KMS-11 (cell line): ENCODE measurements around the gene TINAGL1.
A peak's percentile ranks its signal among the peaks of the same experiment; 100 is the strongest.

Source experiments
- H2AFZ ChIP-seq: fragments of 200-600 bp; sonication (generic); 2 replicates; pipeline ENCODE4 v1.6.1; 2016; ENCODE audit warnings: antibody characterized with exemption, mixed run types, low read depth
- H3K27ac ChIP-seq: fragments of 200-600 bp; sonication (generic); 2 replicates; pipeline ENCODE4 v1.6.1; 2016; ENCODE audit warnings: mild to moderate bottlenecking, mixed run types
- H3K27me3 ChIP-seq: fragments of 200-600 bp; sonication (generic); 2 replicates; pipeline ENCODE4 v1.6.1; 2017; ENCODE audit warnings: mild to moderate bottlenecking, low read depth, mixed run types, moderate library complexity; ENCODE audit not compliant: insufficient read depth
- H3K36me3 ChIP-seq: fragments of 200-600 bp; sonication (generic); 2 replicates; pipeline ENCODE4 v1.6.1; 2017; ENCODE audit warnings: mild to moderate bottlenecking, mixed run types; ENCODE audit not compliant: insufficient read depth
- H3K4me1 ChIP-seq: fragments of 200-600 bp; sonication (generic); 2 replicates; pipeline ENCODE4 v1.6.1; 2016; ENCODE audit warnings: mild to moderate bottlenecking, low read depth, mixed run types; ENCODE audit not compliant: poor library complexity, severe bottlenecking
- H3K4me2 ChIP-seq: fragments of 200-600 bp; sonication (generic); 2 replicates; pipeline ENCODE4 v1.7.0; 2016; ENCODE audit warnings: mild to moderate bottlenecking, mixed run types
- H3K4me3 ChIP-seq: fragments of 200-600 bp; sonication (generic); IDR thresholded peaks from 2 replicates; pipeline ENCODE4 v1.6.1; 2017; ENCODE audit warnings: low read depth, low read length, mixed read lengths; ENCODE audit not compliant: insufficient read depth
- H3K79me2 ChIP-seq: fragments of 200-600 bp; sonication (generic); 2 replicates; pipeline ENCODE4 v1.6.1; 2016; ENCODE audit warnings: low read depth, mixed run types; ENCODE audit not compliant: insufficient read depth
- H3K9ac ChIP-seq: fragments of 200-600 bp; sonication (generic); 2 replicates; pipeline ENCODE4 v1.6.1; 2016; ENCODE audit warnings: mild to moderate bottlenecking, mixed run types
- H4K20me1 ChIP-seq: fragments of 200-600 bp; sonication (generic); 2 replicates; pipeline ENCODE4 v1.6.1; 2016; ENCODE audit warnings: mild to moderate bottlenecking, mixed run types; ENCODE audit not compliant: insufficient read depth
- CTCF ChIP-seq: fragments of 200-600 bp; sonication (generic); conservative IDR thresholded peaks from 2 replicates; pipeline ENCODE4 v1.6.1; 2017; ENCODE audit warnings: low read depth, mild to moderate bottlenecking, antibody characterized with exemption, low read length, moderate library complexity, mixed read lengths

TINAGL1 gene

DNA sequence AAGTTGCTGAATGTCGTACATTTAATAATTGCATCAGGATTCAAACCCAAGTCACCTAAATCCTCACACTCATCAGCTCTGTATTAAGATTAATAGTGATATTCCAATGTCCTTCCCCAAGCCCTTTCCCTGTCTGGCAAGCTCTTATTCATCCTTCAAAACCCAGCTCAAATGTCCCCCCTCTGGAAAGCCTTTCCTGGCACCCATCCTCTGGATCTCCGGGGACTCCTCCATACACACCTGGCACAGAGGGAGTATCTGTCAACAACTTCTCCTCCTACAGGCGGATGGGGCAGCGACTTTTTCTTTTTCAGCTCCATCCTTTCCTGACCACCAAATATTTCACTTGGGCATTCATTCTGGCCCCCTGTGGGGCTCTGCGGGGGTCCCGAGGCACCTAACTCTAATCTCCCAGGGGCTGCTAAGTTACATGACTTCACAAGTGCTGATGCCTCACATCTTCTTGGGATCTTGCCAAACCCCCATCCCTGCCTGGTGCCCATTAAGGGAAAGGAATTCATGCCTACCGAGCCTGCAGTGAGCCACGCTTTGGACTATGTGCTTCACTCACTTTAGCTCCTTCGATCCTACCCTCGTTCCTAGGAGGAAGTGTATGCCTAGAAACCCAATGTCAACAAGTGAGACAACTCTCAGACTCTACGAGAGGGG is 15.2 kb downstream of the TINAGL1 start:
- H3K4me1 ChIP-seq = no peaks in the 10 kb centered on the region
- TF ChIP-seq CTCF = no peak

GRCh38 chr1:31592132-31592531 is 15.8 kb downstream of the TINAGL1 start:
- no peak overlapping the region for H3K27ac ChIP-seq
- H3K4me1 ChIP-seq = no peaks in the 10 kb centered on the region
- H4K20me1 ChIP-seq = no peaks in the 10 kb centered on the region
- H3K27me3 ChIP-seq = no peaks in the 10 kb centered on the region; the same call in 1 of the 2 replicates
- no peak overlapping the region for H3K9ac ChIP-seq
- no peaks in the 10 kb centered on the region for H3K36me3 ChIP-seq
- no peak for TF ChIP-seq CTCF
- no peak overlapping the region for H2AFZ ChIP-seq
- H3K4me2 ChIP-seq = no peak overlapping the region
- no peak overlapping the region for H3K4me3 ChIP-seq
- H3K79me2 ChIP-seq = no peaks in the 10 kb centered on the region

More for the DNA sequence above, 15.2 kb downstream of the TINAGL1 start:
- Histone ChIP-seq H3K27me3 (peaks cover 2% of the 10 kb centered on the region; the same call in 1 of the 2 replicates), H3K4me3 (no peak overlapping the region), H3K9ac (no peak overlapping the region), H3K79me2 (no peaks in the 10 kb centered on the region), H3K36me3 (no peaks in the 10 kb centered on the region), H4K20me1 (no peaks in the 10 kb centered on the region), H3K27ac (no peak overlapping the region), H2AFZ (no peak overlapping the region), H3K4me2 (no peak overlapping the region)

- H3K36me3 ChIP-seq = no peaks in the 10 kb centered on the region
- H3K4me2 ChIP-seq = no peak overlapping the region
- H3K9ac ChIP-seq = no peak overlapping the region
- H3K79me2 ChIP-seq = no peaks in the 10 kb centered on the region
- no peaks in the 10 kb centered on the region for H4K20me1 ChIP-seq
- H3K4me3 ChIP-seq = no peak overlapping the region
- H2AFZ ChIP-seq = no peak overlapping the region
- no peaks in the 10 kb centered on the region for H3K4me1 ChIP-seq
- TF ChIP-seq CTCF = no peak
- H3K27me3 ChIP-seq = no peaks in the 10 kb centered on the region; the same call in 1 of the 2 replicates
- no peak overlapping the region for H3K27ac ChIP-seq
Observed at GRCh38 chr1:31593136-31593665, 16.9 kb downstream of the TINAGL1 start.

DNA sequence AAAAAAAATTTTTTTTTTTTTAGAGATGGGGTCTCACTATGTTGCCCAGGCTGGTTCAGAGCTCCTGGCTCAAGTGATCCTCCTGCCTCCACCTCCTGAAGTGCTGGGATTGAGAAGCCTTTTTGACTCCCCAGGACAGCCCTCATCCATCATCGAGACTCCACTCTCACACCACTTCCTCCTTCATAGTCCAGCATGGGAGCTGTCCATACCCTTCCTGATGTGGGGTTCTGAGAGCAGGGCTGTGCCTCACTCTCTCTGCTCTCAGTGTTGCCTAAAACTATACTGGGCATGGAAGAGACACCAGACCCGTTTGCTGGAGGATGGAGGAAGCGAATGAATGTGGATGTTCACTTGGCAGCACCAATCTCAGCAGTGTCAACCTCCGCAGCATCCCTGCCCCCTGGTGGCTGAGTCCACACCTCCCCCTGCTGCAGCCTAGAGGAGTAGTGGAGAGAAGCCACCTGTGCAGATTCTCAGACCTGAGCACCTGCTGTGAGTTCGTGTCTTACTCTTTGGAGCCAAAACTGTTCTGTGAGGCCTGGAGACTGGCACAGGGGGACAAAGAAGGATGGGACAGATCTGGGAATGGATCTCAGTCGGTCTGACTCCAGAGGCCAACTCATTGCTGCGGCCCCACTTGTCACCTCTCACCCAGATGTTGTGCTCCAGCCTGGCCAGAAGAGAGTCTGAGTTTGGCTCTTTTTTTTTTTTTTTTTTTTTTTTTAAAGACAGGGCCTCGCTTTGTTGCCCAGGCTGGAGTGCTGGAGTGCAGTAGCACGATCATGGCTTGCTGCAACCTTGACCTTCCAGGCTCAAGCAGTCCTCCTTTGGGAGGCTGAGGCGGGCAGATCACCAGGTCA is 17.7 kb downstream of the TINAGL1 start:
- no peak overlapping the region for H3K4me2 ChIP-seq
- H3K27ac ChIP-seq = no peak overlapping the region
- TF ChIP-seq CTCF = peak; percentile 86

More for the DNA sequence above, 17.7 kb downstream of the TINAGL1 start:
- Histone ChIP-seq H3K4me1 (no peaks in the 10 kb centered on the region), H4K20me1 (no peaks in the 10 kb centered on the region), H3K9ac (no peak overlapping the region), H3K27me3 (no peaks in the 10 kb centered on the region; the same call in 1 of the 2 replicates), H2AFZ (no peak overlapping the region), H3K36me3 (no peaks in the 10 kb centered on the region), H3K4me3 (no peak overlapping the region), H3K79me2 (no peaks in the 10 kb centered on the region)
